ENCODE results near the gene PRCD. TPM values are rescaled to one million over a fixed set of nuclear protein-coding genes. Genes with fewer than 3 reads are reported as not detected.

PRCD gene
- total RNA-seq, 1 donor from 2014 or later: 1.9 TPM

GRCh38 chr17:76572201-76572910 is 32.5 kb downstream of the PRCD start:
- no peak for DNase-seq

GRCh38 chr17:76573096-76573495 is 33.3 kb downstream of the PRCD start:
- no peak for DNase-seq

GRCh38 chr17:76574166-76574565 is 34.3 kb downstream of the PRCD start:
- no peak for DNase-seq

- no peak for DNase-seq
Measured at GRCh38 chr17:76575570-76575969, 35.7 kb downstream of the PRCD start.

DNA sequence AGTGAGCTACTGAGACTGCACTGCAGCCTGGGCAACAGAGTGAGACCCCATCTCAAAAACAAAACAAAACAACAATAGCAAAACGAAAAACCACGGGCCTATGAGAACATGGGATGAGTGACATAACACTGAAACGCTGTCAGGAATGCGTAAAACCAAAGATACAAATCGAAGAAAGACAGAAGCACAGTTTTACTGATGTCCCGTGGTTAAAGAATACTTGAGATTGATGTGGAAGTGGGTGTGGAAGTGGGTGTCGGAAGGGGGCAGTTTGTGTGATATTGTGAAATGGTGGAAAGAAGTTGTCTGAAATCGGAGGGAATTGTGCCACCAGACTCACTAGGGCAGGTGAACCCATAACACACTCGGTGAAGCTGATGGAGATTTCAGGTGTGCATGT is 36.3 kb downstream of the PRCD start:
- DNase-seq: no peak

DNA sequence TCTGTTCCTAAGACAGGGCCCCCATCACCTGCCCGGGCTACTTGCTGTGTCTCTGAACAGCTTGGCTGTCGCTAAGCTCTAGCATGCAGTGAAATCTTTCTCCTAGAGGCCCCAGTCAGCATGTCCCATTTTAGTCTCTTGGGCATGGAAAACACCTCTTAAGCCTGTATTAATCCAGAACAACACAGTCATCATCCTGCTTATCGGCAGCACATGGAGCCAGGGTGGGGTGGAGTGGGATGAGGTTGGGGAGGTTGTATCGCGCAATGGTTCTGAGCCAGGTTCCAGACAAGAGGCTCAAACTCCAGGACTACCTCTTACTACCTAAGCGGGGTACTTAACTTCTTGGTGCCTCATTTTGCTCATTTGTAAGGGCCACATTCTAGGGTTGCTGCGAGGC is 38.0 kb downstream of the PRCD start:
- DNase-seq: no peak

DNA sequence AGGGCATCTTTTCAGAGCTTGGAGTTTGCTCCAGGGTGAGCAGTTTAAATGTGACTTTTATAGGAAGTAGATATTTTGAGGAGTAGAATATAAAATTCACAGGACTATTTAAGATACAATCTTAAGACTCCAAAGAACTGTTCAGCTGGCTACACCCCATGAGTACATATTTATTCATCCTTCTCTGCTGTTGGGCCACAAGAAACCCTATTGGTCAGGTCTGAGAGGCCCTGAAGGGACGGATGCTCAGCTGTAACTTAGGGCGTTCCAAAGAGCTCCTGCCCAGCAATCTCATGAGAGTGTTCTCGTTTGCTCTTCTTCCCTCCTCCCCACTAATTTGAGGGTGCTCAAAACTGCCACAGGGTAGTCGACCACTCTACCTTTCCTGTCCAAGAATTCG is 38.5 kb downstream of the PRCD start:
- DNase-seq: no peak

- no peak for DNase-seq
Measured at GRCh38 chr17:76579281-76579680, 39.4 kb downstream of the PRCD start.

GRCh38 chr17:76581515-76581914 is 41.7 kb downstream of the PRCD start:
- DNase-seq: no peak

- DNase-seq: no peak
Measured at GRCh38 chr17:76582660-76583059, 42.8 kb downstream of the PRCD start.

DNA sequence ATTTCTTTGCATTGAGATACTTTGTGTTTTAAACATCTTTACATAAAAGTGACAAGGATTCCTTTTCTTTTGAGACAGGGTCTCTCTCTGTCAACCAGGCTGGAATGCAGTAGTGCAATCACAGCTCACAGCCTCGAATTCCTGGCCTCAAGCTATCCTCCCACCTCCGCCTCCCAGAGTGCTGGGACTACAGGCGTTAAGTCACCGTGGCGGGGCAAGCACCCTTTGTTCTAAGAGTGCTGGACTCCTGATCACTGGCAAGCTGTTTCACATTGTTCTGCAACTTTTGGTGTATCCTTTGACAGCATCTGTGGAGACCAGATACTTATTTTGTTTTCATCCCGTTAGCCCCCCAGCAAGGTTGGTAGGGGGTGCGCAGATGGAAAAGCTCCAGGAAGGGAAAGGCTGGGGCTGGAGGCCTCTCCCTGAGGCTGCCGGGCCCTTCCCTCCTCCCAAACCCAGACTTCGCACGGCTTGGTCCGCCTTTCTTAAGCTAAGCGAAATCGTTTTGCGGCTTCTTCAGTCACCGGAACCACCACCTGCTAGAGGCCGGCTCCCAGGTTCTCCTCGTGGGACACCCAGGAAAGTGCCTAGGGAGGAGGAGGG is 44.7 kb downstream of the PRCD start:
- DNase-seq: no peak

DNA sequence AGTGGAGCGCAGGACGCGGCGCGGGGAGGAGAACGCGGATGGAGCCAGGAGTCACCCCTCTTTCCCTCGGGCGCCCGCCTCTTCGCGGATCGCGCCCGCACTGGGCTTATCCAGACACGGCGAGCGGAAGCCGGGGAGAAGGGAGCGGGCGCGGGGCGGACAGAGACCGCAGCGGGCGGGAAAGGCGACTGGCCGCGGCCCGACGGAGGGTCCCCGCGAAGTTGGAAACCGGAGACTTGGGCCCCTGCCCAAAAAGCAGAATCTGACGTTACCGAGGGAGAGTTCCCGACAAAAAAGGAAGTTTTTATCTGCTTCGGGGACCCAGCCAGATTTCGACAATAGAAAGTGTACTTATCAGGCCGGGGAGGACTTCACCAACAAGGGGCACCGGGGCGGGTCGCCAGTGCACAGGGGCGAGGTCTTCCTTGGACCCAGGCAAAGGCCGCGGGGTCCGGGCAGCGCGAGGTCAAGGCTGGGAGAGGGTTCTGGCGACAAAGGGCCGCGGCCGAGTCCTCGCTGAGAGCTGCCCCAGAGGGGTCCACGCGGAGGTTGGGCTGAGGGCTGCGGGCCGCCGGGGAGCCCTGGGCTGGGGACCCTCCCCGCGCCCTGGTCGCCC is 45.3 kb downstream of the PRCD start:
- DNase-seq: no peak

DNA sequence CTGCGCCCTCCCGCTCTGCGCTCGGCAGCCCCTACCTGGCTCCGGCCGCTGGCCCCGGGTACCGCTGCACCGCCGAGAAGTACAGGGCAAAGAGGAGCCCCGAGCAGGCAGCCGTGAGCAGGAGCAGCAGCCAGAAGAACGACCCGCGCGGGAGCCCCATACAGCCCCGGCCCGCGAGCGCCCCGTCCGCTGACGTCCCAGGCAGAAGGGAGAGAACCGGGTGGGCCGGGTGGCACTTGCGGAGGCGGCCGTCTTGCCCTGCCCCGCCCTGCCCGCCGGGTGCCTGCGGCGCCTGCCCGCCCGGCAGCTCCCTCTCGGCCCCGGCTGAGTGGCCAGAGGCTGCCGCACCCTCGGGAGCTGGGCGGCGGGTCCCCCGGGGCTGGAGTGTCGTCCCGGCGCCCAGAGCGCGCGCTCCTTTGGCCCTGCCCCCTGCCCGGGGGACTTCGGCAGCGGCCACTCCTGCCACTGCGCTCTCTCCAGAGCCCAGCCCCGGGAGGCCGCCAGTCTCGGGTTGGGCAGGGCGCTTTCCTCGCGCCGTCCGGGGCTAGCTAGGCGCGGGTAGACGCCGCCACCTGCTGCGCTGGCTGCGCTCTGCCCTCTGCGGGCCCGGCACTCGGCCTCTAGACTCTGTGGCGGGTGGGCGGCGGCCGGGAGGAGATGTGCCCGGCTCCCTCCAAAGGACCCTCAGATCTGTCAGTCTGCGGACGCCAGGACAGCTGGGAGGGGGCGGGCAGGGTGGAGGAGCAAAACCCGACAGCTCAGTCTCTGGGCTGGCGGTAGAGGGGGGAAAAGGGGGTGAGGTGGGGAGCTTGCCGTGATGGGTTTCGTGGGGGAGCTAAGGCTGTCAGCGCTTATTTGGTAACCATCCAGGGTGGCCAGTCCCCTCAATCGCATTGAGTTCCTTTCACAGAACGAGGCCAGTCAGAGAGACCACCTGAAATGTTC is 46.1 kb downstream of the PRCD start, which contains the start of gene ST6GALNAC2:
Gene ST6GALNAC2, minus strand, starts transcription at position 212 of the 945 bp plus-strand sequence. Its CDS starts 52 bp downstream, at position 160.
- DNase-seq: no peak

GRCh38 chr17:76586741-76587487 is 47.1 kb downstream of the PRCD start:
- DNase-seq: no peak

DNA sequence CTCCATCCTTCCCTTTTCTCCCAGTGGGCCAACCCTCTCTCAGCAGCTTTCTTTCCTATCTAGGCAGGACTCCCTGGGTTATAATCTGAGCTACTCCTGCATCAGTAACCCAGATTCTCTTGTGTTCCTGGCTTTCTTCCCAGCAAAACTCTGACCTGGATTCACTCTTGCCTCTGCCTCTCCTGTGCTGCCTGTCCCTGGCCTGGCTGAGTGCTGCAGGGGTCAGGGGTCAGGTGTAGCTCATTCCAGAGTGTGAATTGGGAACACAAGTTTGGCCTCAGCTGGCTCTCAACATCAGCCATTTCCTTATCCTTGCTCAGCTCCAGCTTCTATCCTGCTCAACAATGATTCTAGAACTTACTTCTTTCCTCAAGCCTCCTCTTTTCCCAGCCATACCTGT is 48.3 kb downstream of the PRCD start:
- no peak for DNase-seq

GRCh38 chr17:76593384-76593826 is 53.6 kb downstream of the PRCD start:
- no peak for DNase-seq

DNA sequence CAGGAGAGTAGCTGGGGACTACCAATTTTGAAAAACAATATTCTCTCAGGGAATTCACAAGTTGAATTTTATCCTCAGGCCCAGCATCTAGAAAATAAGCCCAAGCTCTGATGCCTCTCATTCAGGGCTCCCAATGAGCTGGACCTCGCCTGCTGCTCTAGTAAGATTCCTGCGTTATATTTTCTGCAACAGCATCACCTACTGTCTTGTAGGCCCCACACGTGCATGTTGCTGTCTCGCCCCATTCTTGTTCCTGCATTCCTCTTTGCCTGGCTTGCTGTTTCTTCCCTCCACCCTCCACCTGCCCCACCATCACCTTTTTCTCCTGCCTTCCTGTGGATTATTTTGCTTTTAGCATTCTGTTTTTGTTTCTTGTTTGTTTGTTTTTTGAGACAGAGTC is 54.1 kb downstream of the PRCD start:
- DNase-seq: no peak

DNA sequence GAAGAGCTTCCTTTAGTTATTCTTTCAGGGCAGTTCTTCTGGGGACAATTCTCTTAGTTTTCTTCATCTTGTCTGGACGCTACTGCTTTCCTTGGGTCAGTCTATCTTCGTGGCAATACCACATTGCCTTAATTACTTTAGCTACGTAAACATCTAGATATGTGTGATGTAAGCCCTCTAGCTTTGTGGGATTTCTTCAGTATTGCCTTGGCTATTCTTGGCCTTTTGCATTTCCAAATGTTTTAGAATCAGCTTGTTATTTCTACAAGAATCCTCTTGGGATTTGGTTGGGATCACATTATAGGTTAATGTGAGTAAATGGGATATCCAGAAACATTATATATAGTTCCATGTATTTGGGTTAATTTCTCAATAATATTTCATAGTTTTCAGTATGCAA is 54.8 kb downstream of the PRCD start:
- no peak for DNase-seq

Measured in occipital lobe (tissue), 2 donors.